H9 (cell line): Measurements from ENCODE around the gene ST3GAL5. TPM values are rescaled to one million over a fixed set of nuclear protein-coding genes. Genes with fewer than 3 reads are reported as not detected.

Experiments
- DNase-seq: peaks from one replicate; pipeline ENCODE4 v3.0.0-alpha.2; 2017
- H2AFZ ChIP-seq: one replicate; pipeline ENCODE4 v1.6.1; 2013; ENCODE audit warnings: mild to moderate bottlenecking, low read length, control low read depth, moderate library complexity
- H2AK5ac ChIP-seq: 2 replicates; pipeline ENCODE4 v1.6.1; 2013; ENCODE audit warnings: low read length, control low read depth, mixed read lengths; ENCODE audit not compliant: insufficient read length
- H2BK120ac ChIP-seq: one replicate; pipeline ENCODE4 v1.6.1; 2013; ENCODE audit warnings: low read depth, mild to moderate bottlenecking, low read length, control low read depth, inconsistent platforms; ENCODE audit not compliant: poor library complexity, severe bottlenecking
- H2BK12ac ChIP-seq: 2 replicates; pipeline ENCODE4 v1.6.1; 2013; ENCODE audit warnings: low read length, control low read depth, mixed read lengths, low read depth; ENCODE audit not compliant: insufficient read length
- H2BK15ac ChIP-seq: 2 replicates; pipeline ENCODE4 v1.6.1; 2013; ENCODE audit warnings: low read depth, low read length, control low read depth
- H2BK20ac ChIP-seq: one replicate; pipeline ENCODE4 v1.6.1; 2013; ENCODE audit warnings: low read depth, mild to moderate bottlenecking, low read length, control low read depth, inconsistent platforms; ENCODE audit not compliant: poor library complexity, severe bottlenecking
- H2BK5ac ChIP-seq: 2 replicates; pipeline ENCODE4 v1.6.1; 2013; ENCODE audit warnings: low read length, control low read depth, mixed read lengths; ENCODE audit not compliant: insufficient read length
- H3K14ac ChIP-seq: 2 replicates; pipeline ENCODE4 v1.6.1; 2013; ENCODE audit warnings: low read length, control low read depth; ENCODE audit not compliant: insufficient read depth
- H3K18ac ChIP-seq: 2 replicates; pipeline ENCODE4 v1.6.1; 2013; ENCODE audit warnings: low read depth, mild to moderate bottlenecking, mixed read lengths, low read length, control low read depth; ENCODE audit not compliant: insufficient read length
- H3K23ac ChIP-seq: 2 replicates; pipeline ENCODE4 v1.6.1; 2013; ENCODE audit warnings: low read length, control low read depth, mixed read lengths, low read depth; ENCODE audit not compliant: insufficient read length
- H3K23me2 ChIP-seq: 2 replicates; pipeline ENCODE4 v1.6.1; 2013; ENCODE audit warnings: low read depth, mild to moderate bottlenecking, mixed read lengths, low read length, control low read depth; ENCODE audit not compliant: insufficient read length, poor library complexity, severe bottlenecking
- H3K27ac ChIP-seq: 2 replicates; pipeline ENCODE4 v1.5.1; 2013; ENCODE audit warnings: low read length, control low read depth, mixed read lengths, low read depth; ENCODE audit not compliant: insufficient read length
- H3K27me3 ChIP-seq: 2 replicates; pipeline ENCODE4 v1.6.1; 2013; ENCODE audit warnings: low read length, control low read depth, inconsistent platforms; ENCODE audit not compliant: insufficient read depth
- H3K4ac ChIP-seq: 2 replicates; pipeline ENCODE4 v1.6.1; 2013; ENCODE audit warnings: low read depth, mild to moderate bottlenecking, control low read depth, inconsistent platforms, low read length, moderate library complexity
- H3K4me1 ChIP-seq: 2 replicates; pipeline ENCODE4 v1.6.1; 2013; ENCODE audit warnings: low read length, control low read depth, inconsistent platforms; ENCODE audit not compliant: insufficient read depth
- H3K4me2 ChIP-seq: 2 replicates; pipeline ENCODE4 v1.6.1; 2013; ENCODE audit warnings: low read length, control low read depth, mixed read lengths; ENCODE audit not compliant: insufficient read length, insufficient read depth
- H3K56ac ChIP-seq: 2 replicates; pipeline ENCODE4 v1.6.1; 2013; ENCODE audit warnings: low read depth, mild to moderate bottlenecking, mixed read lengths, low read length, control low read depth; ENCODE audit not compliant: insufficient read length
- H3K79me1 ChIP-seq: 2 replicates; pipeline ENCODE4 v1.6.1; 2013; ENCODE audit warnings: low read depth, mild to moderate bottlenecking, moderate library complexity, low read length, control low read depth, inconsistent platforms; ENCODE audit not compliant: insufficient read depth, poor library complexity, severe bottlenecking
- H3K79me2 ChIP-seq: 2 replicates; pipeline ENCODE4 v1.6.1; 2013; ENCODE audit warnings: low read length, control low read depth, inconsistent platforms; ENCODE audit not compliant: insufficient read depth
- H3K9ac ChIP-seq: 2 replicates; pipeline ENCODE4 v1.6.1; 2013; ENCODE audit warnings: low read length, control low read depth, mixed read lengths; ENCODE audit not compliant: insufficient read length; ENCODE audit errors: extremely low read depth
- H3K9me3 ChIP-seq: one replicate; pipeline ENCODE4 v1.6.1; 2013; ENCODE audit warnings: low read depth, low read length, inconsistent platforms; ENCODE audit not compliant: control insufficient read depth
- H3T11ph ChIP-seq: one replicate; pipeline ENCODE4 v1.6.1; 2013; ENCODE audit warnings: mild to moderate bottlenecking, low read length, control low read depth, inconsistent platforms
- H4K20me1 ChIP-seq: one replicate; pipeline ENCODE4 v1.6.1; 2013; ENCODE audit not compliant: control insufficient read depth, insufficient read length, insufficient read depth
- H4K5ac ChIP-seq: 2 replicates; pipeline ENCODE4 v1.6.1; 2013; ENCODE audit warnings: low read depth, mild to moderate bottlenecking, mixed read lengths, low read length, control low read depth; ENCODE audit not compliant: insufficient read length
- H4K8ac ChIP-seq: replicated peaks from 2 replicates; pipeline ENCODE4 v1.6.1; 2013; ENCODE audit warnings: low read length, control low read depth, mixed read lengths, low read depth; ENCODE audit not compliant: insufficient read length
- H4K91ac ChIP-seq: 2 replicates; pipeline ENCODE4 v1.6.1; 2013; ENCODE audit warnings: low read depth, mild to moderate bottlenecking, moderate library complexity, mixed read lengths, low read length, control low read depth; ENCODE audit not compliant: insufficient read length
- H3K27ac Mint-ChIP-seq, 3 experiments: 2 replicates in 2 of 3; 3 replicates in 1 of 3; pipeline ENCODE4 v1.8.0; 2020 to 2021; ENCODE audit warnings: mixed read lengths in 3 of 3, mild to moderate bottlenecking in 1 of 3, moderate library complexity in 1 of 3
- H3K27me3 Mint-ChIP-seq: 2 replicates; pipeline ENCODE4 v1.8.0; 2021; ENCODE audit warnings: low read depth, mild to moderate bottlenecking, moderate library complexity, mixed read lengths
- H3K36me3 Mint-ChIP-seq, 3 experiments: 2 replicates in 2 of 3; 3 replicates in 1 of 3; pipeline ENCODE4 v1.8.0; 2020 to 2021; ENCODE audit warnings: low read depth in 3 of 3, mixed read lengths in 3 of 3; ENCODE audit not compliant: insufficient read depth in 1 of 3
- H3K4me1 Mint-ChIP-seq, 2 experiments: 2 replicates each; pipeline ENCODE4 v1.8.0; 2020; ENCODE audit warnings: mixed read lengths in 2 of 2
- H3K4me3 Mint-ChIP-seq, 2 experiments: 2 replicates in 1 of 2; 3 replicates in 1 of 2; pipeline ENCODE4 v1.8.0; 2020 to 2021; ENCODE audit warnings: mild to moderate bottlenecking in 2 of 2, mixed read lengths in 2 of 2, moderate library complexity in 1 of 2
- H3K9me3 Mint-ChIP-seq, 2 experiments: 2 replicates in 1 of 2; 3 replicates in 1 of 2; pipeline ENCODE4 v1.8.0; 2020; ENCODE audit warnings: mild to moderate bottlenecking in 2 of 2, mixed read lengths in 2 of 2, moderate library complexity in 1 of 2
- WGBS: extraction: QIAGEN DNeasy Blood & Tissue Kit; methylation state at CpG from one replicate; pipeline ENCODE4 v1.1.7; 2013; ENCODE audit warnings: missing lambda C conversion rate, low lambda C conversion rate, mixed read lengths; ENCODE audit not compliant: insufficient read length; ENCODE audit errors: extremely low coverage; 5-methylcytosine and 5-hydroxymethylcytosine counted together
- total RNA-seq: library from RNA; stranded (reverse); gene quantifications from 2 replicates; pipeline ENCODE4 v1.2.1, GENCODE V29; 2021
- TF ChIP-seq, protein P1 (sequence below): fragments of 200-600 bp; sonication (generic); conservative IDR thresholded peaks from 3 replicates; pipeline ENCODE4 v1.8.0; 2021; ENCODE audit warnings: antibody characterized with exemption, mild to moderate bottlenecking

Gene ST3GAL5
- total RNA-seq, 1 experiment from 2014 or later = 3.3 TPM

DNA sequence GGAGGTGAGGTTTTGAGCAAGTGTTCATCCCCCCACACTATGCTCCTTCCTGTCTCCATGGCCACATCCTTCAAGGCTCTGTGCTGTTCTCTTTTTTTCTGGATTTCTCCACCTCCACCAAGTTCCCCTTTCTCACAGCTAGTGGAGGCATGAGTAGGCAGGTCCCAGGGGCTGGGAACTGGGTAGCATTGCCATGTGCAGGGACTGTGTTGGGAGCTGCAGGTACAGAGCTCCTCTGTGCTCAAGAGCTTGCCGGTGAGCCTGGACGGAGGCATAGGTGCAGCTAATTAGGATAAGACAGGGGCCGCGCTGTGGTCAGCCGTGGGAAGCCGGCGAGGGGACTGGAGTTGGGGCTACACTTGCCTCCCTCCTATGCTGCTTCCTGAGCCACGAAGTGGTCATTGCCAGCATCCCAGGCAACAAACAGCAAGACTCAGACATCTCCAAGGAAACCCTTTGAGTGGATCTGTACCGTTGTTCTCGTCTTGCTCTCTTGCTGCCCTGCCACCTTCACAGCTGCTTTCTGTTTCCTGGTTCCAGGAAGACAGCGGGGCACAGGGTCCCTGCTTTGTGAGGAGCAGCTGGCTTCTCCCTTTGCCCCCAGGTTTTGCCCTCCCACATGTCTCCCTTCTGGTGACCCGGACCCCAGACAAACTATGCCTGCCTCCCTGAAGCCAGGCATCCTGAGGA, 98.1 kb downstream of the ST3GAL5 start:
- Histone ChIP-seq H2AFZ (no peak overlapping the region), H4K91ac (no peak overlapping the region), H3K9ac (no peak overlapping the region), H3K27ac (no peak overlapping the region), H3K79me1 (no peaks in the 10 kb centered on the region), H4K20me1 (no peaks in the 10 kb centered on the region), H4K5ac (no peak overlapping the region), H3K18ac (no peak overlapping the region), H2AK5ac (no peak overlapping the region), H3K4me1 (no peaks in the 10 kb centered on the region), H3K14ac (no peak overlapping the region), H3K23me2 (no peaks in the 10 kb centered on the region), H3K4me2 (no peak overlapping the region), H3K79me2 (no peaks in the 10 kb centered on the region), H2BK15ac (no peak overlapping the region), H2BK20ac (no peak overlapping the region), H2BK120ac (no peak overlapping the region), H3K23ac (no peak overlapping the region), H2BK12ac (no peak overlapping the region), H4K8ac (no peak overlapping the region), H3T11ph (no peak overlapping the region), H3K9me3 (no peaks in the 10 kb centered on the region), H3K4ac (no peak overlapping the region), H2BK5ac (no peak overlapping the region), H3K56ac (no peak overlapping the region), H3K27me3 (no peaks in the 10 kb centered on the region)
- Mint-ChIP-seq H3K9me3 (no peaks in the 10 kb centered on the region), H3K27ac (no peak overlapping the region), H3K27me3 (peaks cover 14% of the 10 kb centered on the region), H3K4me1 (no peaks in the 10 kb centered on the region; a peak in 2 of 4 replicates), H3K4me3 (no peak overlapping the region), H3K36me3 (no peaks in the 10 kb centered on the region)
- TF ChIP-seq, protein P1, sequence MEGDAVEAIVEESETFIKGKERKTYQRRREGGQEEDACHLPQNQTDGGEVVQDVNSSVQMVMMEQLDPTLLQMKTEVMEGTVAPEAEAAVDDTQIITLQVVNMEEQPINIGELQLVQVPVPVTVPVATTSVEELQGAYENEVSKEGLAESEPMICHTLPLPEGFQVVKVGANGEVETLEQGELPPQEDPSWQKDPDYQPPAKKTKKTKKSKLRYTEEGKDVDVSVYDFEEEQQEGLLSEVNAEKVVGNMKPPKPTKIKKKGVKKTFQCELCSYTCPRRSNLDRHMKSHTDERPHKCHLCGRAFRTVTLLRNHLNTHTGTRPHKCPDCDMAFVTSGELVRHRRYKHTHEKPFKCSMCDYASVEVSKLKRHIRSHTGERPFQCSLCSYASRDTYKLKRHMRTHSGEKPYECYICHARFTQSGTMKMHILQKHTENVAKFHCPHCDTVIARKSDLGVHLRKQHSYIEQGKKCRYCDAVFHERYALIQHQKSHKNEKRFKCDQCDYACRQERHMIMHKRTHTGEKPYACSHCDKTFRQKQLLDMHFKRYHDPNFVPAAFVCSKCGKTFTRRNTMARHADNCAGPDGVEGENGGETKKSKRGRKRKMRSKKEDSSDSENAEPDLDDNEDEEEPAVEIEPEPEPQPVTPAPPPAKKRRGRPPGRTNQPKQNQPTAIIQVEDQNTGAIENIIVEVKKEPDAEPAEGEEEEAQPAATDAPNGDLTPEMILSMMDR = no peak
- DNase-seq = no peak
- no CpG with 5 or more reads among the region's 12 CpGs for WGBS
